Stromal cell of bone marrow (primary cell): ENCODE data around the gene SOS2.
A peak's percentile ranks its signal among the peaks of the same experiment; 100 is the strongest.
"Not testable (repeated sequence)": the region's sequence is repeated elsewhere in the genome, so short reads cannot be mapped to it uniquely, and the experiment has no call there.

ENCODE experiments used
- DNase-seq: peaks from one replicate; pipeline ENCODE4 v3.0.0-alpha.2; 2012; ENCODE audit warnings: low read depth

The SOS2 gene

GRCh38 chr14:50225974-50226297 lies 5.4 kb downstream of the SOS2 start:
- no peak for DNase-seq

GRCh38 chr14:50225067-50225973 lies 6.1 kb downstream of the SOS2 start:
- peak; percentile 80 for DNase-seq

GRCh38 chr14:50222055-50222613 lies 9.2 kb downstream of the SOS2 start:
- DNase-seq, result no peak

- no peak for DNase-seq
Measured at GRCh38 chr14:50218501-50218900, 12.9 kb downstream of the SOS2 start.

GRCh38 chr14:50215416-50215815 lies 16.0 kb downstream of the SOS2 start:
- DNase-seq, result no peak

- DNase-seq, result no peak
Measured at GRCh38 chr14:50213795-50214194, 17.6 kb downstream of the SOS2 start.

GRCh38 chr14:50212726-50213125 lies 18.7 kb downstream of the SOS2 start:
- DNase-seq, result no peak

- DNase-seq, result no peak
Measured at GRCh38 chr14:50210074-50210473, 21.3 kb downstream of the SOS2 start.

- DNase-seq, result no peak
Measured at GRCh38 chr14:50198499-50198898, 32.9 kb downstream of the SOS2 start.

- DNase-seq, result no peak
Measured at GRCh38 chr14:50191499-50191898, 39.9 kb downstream of the SOS2 start.

GRCh38 chr14:50186107-50186506 lies 45.3 kb downstream of the SOS2 start:
- DNase-seq, result no peak

- no peak for DNase-seq
Measured at GRCh38 chr14:50173891-50174290, 57.5 kb downstream of the SOS2 start.

GRCh38 chr14:50171895-50172294 lies 59.5 kb downstream of the SOS2 start:
- DNase-seq, result no peak

GRCh38 chr14:50167381-50167780 lies 64.0 kb downstream of the SOS2 start:
- DNase-seq, result not testable (repeated sequence)

GRCh38 chr14:50156111-50156510 lies 75.3 kb downstream of the SOS2 start:
- no peak for DNase-seq

- DNase-seq, result no peak
Measured at GRCh38 chr14:50148799-50149198, 82.6 kb downstream of the SOS2 start.

GRCh38 chr14:50139192-50139591 lies 92.2 kb downstream of the SOS2 start:
- no peak for DNase-seq

- no peak for DNase-seq
Measured at GRCh38 chr14:50127802-50128201, 103.6 kb downstream of the SOS2 start.

- DNase-seq, result no peak
Measured at GRCh38 chr14:50123062-50123461, 108.3 kb downstream of the SOS2 start.

GRCh38 chr14:50122291-50122690 lies 109.1 kb downstream of the SOS2 start:
- no peak for DNase-seq

- no peak for DNase-seq
Measured at GRCh38 chr14:50121486-50121885, 109.9 kb downstream of the SOS2 start.

GRCh38 chr14:50117456-50117855 lies 113.9 kb downstream of the SOS2 start:
- DNase-seq, result no peak

GRCh38 chr14:50116966-50117365 lies 114.4 kb downstream of the SOS2 start:
- no peak for DNase-seq
